Middle frontal gyrus (tissue), 1 donor: ENCODE data around the gene KPNA6.
A peak's percentile ranks its signal among the peaks of the same experiment; 100 is the strongest.

ENCODE experiments used
- DNase-seq: peaks from one replicate; pipeline ENCODE4 v3.0.0-alpha.2; 2015; ENCODE audit warnings: low spot score; ENCODE audit errors: extremely low spot score

The KPNA6 gene

GRCh38 chr1:32216566-32216965 is 108.7 kb downstream of the KPNA6 start:
- DNase-seq, result no peak

GRCh38 chr1:32219022-32219421 is 111.2 kb downstream of the KPNA6 start:
- no peak for DNase-seq

DNA sequence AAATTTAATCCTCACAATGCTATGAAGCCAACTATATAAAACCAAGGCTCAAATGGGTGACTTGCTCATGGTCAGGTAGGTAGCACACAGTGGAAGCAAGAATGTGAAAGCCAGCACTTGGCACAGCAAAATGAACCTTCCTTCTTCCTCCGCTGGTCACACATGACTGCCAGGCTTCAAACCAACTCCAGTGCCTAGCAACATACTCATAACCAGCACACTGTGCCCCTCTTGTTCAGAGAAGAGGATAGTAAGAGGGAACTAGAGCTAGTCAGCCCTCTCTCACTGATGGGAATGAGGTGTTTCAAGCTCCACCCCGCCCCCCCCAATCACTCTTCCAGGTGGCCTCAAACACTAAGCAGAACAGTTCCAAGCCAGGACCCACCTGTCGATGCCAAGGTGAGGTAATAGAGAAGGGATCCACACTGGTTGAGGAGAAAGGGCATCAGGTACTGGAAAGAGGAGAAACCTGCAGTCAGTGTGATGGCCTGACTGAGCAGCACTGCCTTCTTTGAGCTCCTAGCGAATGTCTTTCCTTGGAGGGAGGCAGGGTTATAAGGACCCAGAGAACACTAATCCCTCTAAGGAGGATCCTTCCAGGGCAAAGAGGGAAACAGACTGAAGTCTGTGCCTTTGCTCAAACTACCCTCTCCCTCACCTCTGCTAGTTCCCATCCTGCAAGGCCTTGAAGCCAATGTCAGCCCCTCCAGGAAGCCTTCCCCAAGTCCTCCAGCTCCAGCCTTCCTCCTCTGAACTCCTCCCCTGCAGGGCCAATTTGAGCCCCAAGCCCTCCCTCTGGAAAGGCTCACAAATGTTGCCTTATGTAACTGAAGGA is 113.1 kb downstream of the KPNA6 start:
- no peak for DNase-seq

DNA sequence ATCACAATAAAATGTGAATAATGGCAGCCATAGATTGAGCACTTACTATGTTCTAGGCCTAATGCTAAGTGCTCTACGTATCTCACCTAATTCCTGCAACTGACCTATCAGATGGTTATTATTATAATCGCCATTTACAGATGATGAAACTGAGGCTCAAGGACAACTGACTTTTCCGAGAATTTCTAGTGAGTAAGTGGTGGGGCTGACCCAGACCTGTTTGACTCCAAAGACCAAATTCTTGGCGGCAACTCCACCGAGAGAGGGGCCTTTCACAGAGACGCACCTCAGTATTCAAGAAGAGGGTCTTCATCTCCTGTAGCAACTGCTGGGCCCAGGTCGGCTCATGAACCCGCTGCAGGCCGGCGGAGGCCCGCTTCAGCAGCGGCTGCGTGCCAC is 113.7 kb downstream of the KPNA6 start:
- no peak for DNase-seq

DNA sequence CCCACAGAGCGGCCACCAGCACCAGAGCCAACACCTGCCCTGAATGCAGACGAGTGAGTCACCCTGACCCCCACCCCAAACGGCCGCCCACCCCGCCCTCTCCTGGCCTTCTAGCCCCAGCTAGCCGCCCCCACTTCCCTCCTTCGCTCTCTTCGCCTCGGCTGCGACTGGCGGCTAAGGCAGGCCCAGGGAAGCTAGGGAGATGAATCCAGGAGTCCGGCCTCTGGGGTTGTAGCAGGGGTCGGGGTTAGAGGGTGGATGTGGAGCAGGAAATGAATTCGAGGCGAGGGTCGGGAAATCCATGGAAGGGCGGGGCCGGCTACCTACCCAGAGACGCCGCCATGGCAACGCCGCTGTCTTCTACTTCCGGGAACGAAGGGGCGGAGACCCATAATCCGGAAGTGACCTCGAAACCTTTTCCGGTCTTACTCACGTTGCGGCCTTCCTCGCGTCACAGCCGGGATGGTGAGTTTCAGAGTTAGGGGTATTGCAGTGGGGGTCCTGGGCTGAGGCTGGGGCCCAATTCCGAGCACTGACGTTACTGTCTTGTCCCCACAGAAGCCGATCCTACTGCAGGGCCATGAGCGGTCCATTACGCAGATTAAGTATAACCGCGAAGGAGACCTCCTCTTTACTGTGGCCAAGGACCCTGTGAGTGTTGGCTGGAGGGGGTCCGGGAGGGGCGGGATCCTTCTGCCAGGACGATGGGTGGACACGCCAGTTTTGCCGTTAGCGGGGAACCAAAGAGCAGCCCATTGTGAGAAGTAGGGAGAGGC is 114.3 kb downstream of the KPNA6 start, which contains the start of the genes EIF3I and TMEM234:
TSS of gene EIF3I (plus strand) at position 428 of the 776 bp plus-strand sequence. CDS start at position 463, 35 bp downstream.
TSS of gene TMEM234 (minus strand) at position 374 of the 776 bp plus-strand sequence. CDS start at position 343, 31 bp downstream.
- DNase-seq, result peak; percentile 87

- no peak for DNase-seq
Measured at GRCh38 chr1:32223683-32224082, 115.8 kb downstream of the KPNA6 start.

GRCh38 chr1:32224285-32224684 is 116.4 kb downstream of the KPNA6 start:
- DNase-seq, result no peak
